Upper lobe of left lung (tissue), 6 donors: Measurements from ENCODE around the gene KDM4B. TPM values are rescaled to one million over a fixed set of nuclear protein-coding genes. Genes with fewer than 3 reads are reported as not detected.

Experiments
- ATAC-seq, 2 donors: fragments of 200-7000 bp; cut with Tn5 transposase; one replicate each; pipeline ENCODE4 v1.9.1; 2022; ENCODE audit warnings: mild to moderate bottlenecking in 2 of 2, moderate library complexity in 2 of 2; ENCODE audit not compliant: low FRiP score in 2 of 2
- DNase-seq, 2 donors: peaks; one replicate each; pipeline ENCODE4 v3.0.0-alpha.2; 2019 to 2020
- H3K27ac ChIP-seq, 4 donors: fragments of 200-600 bp; sonication (generic); one replicate each; pipeline ENCODE4 v1.5.1; 2016 to 2019
- H3K27me3 ChIP-seq, 4 donors: fragments of 200-600 bp; sonication (generic); one replicate each; pipeline ENCODE4 v1.5.1; 2017 to 2019
- H3K36me3 ChIP-seq, 4 donors: fragments of 200-600 bp; sonication (generic); one replicate each; pipeline ENCODE4 v1.5.1; 2016 to 2019
- H3K4me1 ChIP-seq, 4 donors: fragments of 200-600 bp; sonication (generic); one replicate each; pipeline ENCODE4 v1.5.1; 2018 to 2019
- H3K4me3 ChIP-seq, 4 donors: fragments of 200-600 bp; sonication (generic); one replicate each; pipeline ENCODE4 v1.5.1; 2017 to 2019; ENCODE audit warnings: mild to moderate bottlenecking in 2 of 4, moderate library complexity in 1 of 4
- H3K9me3 ChIP-seq, 4 donors: fragments of 200-600 bp; sonication (generic); one replicate each; pipeline ENCODE4 v1.5.1; 2018 to 2019
- CTCF ChIP-seq, 6 experiments: fragments of 450-650 bp in 4 of 6; fragments of 200-600 bp in 2 of 6; sonication (generic) in 2 of 6; IDR thresholded peaks; one replicate each; pipeline ENCODE4 v1.5.1; 2016 to 2019; ENCODE audit warnings: antibody characterized with exemption in 6 of 6
- EP300 ChIP-seq, 4 donors: sonication (generic); formaldehyde crosslinking; IDR thresholded peaks; one replicate each; pipeline ENCODE4 v1.5.1; 2017; ENCODE audit warnings: antibody characterized with exemption in 4 of 4, control low read depth in 2 of 4
- POLR2A ChIP-seq, 4 donors: fragments of 450-650 bp; IDR thresholded peaks; one replicate each; pipeline ENCODE4 v1.5.1; 2016 to 2017; ENCODE audit warnings: antibody characterized with exemption in 4 of 4, mild to moderate bottlenecking in 2 of 4
- POLR2AphosphoS5 ChIP-seq, 2 donors: sonication (generic); formaldehyde crosslinking; IDR thresholded peaks; one replicate each; pipeline ENCODE4 v1.5.1; 2017; ENCODE audit warnings: antibody characterized with exemption in 2 of 2
- WGBS, 2 donors: methylation state at CpG; one replicate each; pipeline ENCODE4 v1.1.5; 2017 to 2018; 5-methylcytosine and 5-hydroxymethylcytosine counted together
- total RNA-seq, 6 donors: library from RNA; depleted of rRNA in 4 of 6; stranded (reverse); fragments of >200 nt in 4 of 6; gene quantifications; one replicate each; pipeline versions ENCODE4 v1.1.0 to v1.2.1, GENCODE V29; 2016 to 2021
- donor health status: DM: no; HTN: no; CAD: no; lungs with moderate emphysema.
- donor health status: DM: no; HTN: yes; CAD: no; lungs with severe emphysema.

KDM4B gene
- total RNA-seq, 6 donors from 2014 or later, result 28.1 to 112 (median 38.2) TPM

- DNase-seq, result no peak
- no peaks in the 10 kb centered on the region for H3K9me3 ChIP-seq
- ATAC-seq, result no peak
- no peaks in the 10 kb centered on the region for H3K27me3 ChIP-seq
- no peak overlapping the region for H3K27ac ChIP-seq
- no peaks in the 10 kb centered on the region for H3K36me3 ChIP-seq
- no peaks in the 10 kb centered on the region for H3K4me1 ChIP-seq
- no peak for TF ChIP-seq CTCF (IDR thresholded peaks at IDR 0.05)
- no peak for TF ChIP-seq POLR2AphosphoS5 (IDR thresholded peaks at IDR 0.05)
- no peak for TF ChIP-seq EP300 (IDR thresholded peaks at IDR 0.05)
- TF ChIP-seq POLR2A (IDR thresholded peaks at IDR 0.05), result no peak
- H3K4me3 ChIP-seq, result no peak overlapping the region
- 91 to 95% methylated on average over 9 to 10 of the region's 10 CpGs for WGBS, 2 donors
Observed at GRCh38 chr19:4955274-4955673, 13.6 kb upstream of the KDM4B start.

- H3K4me3 ChIP-seq, result no peak overlapping the region
- 95 to 100% methylated on average over 2 to 7 of the region's 8 CpGs for WGBS, 2 donors
- no peak overlapping the region for H3K27ac ChIP-seq
- no peak for DNase-seq
- H3K4me1 ChIP-seq, result no peaks in the 10 kb centered on the region
- H3K36me3 ChIP-seq, result no peaks in the 10 kb centered on the region
- TF ChIP-seq EP300 (IDR thresholded peaks at IDR 0.05) (no peak), POLR2A (IDR thresholded peaks at IDR 0.05) (no peak), POLR2AphosphoS5 (IDR thresholded peaks at IDR 0.05) (no peak), CTCF (IDR thresholded peaks at IDR 0.05) (no peak)
- no peaks in the 10 kb centered on the region for H3K9me3 ChIP-seq
- H3K27me3 ChIP-seq, result no peaks in the 10 kb centered on the region
- ATAC-seq, result peak in 1 of 2 donors; percentile 9
Observed at GRCh38 chr19:4957981-4958380, 10.9 kb upstream of the KDM4B start.

- no peak for ATAC-seq
- H3K27ac ChIP-seq, result no peak overlapping the region
- WGBS, 2 donors, result 95 to 96% methylated on average over 7 of the region's 7 CpGs
Observed at GRCh38 chr19:4962085-4962619, 6.8 kb upstream of the KDM4B start.

GRCh38 chr19:4965061-4965460 is 3.9 kb upstream of the KDM4B start:
- DNase-seq, result no peak
- H3K36me3 ChIP-seq, result no peaks in the 10 kb centered on the region
- peaks cover 8 to 13% (median 11%) of the 10 kb centered on the region in 4 donors for H3K4me1 ChIP-seq
- no peak for TF ChIP-seq EP300 (IDR thresholded peaks at IDR 0.05)
- no peak for TF ChIP-seq POLR2A (IDR thresholded peaks at IDR 0.05)
- no peak for TF ChIP-seq CTCF (IDR thresholded peaks at IDR 0.05)
- no peak for TF ChIP-seq POLR2AphosphoS5 (IDR thresholded peaks at IDR 0.05)
- ATAC-seq, result no peak
- no peak overlapping the region for H3K4me3 ChIP-seq
- 95 to 96% methylated on average over 6 of the region's 6 CpGs for WGBS, 2 donors
- no peaks in the 10 kb centered on the region for H3K9me3 ChIP-seq
- H3K27me3 ChIP-seq, result no peaks in the 10 kb centered on the region
- no peak overlapping the region for H3K27ac ChIP-seq

More at GRCh38 chr19:4962085-4962619, 6.8 kb upstream of the KDM4B start:
- no peak for DNase-seq
- TF ChIP-seq POLR2AphosphoS5 (IDR thresholded peaks at IDR 0.05), result no peak
- H3K9me3 ChIP-seq, result no peaks in the 10 kb centered on the region
- H3K36me3 ChIP-seq, result no peaks in the 10 kb centered on the region
- H3K27me3 ChIP-seq, result no peaks in the 10 kb centered on the region
- no peak overlapping the region for H3K4me3 ChIP-seq
- H3K4me1 ChIP-seq, result no peaks in the 10 kb centered on the region

- H3K4me1 ChIP-seq, result peaks cover 22 to 29% (median 27%) of the 10 kb centered on the region in 4 donors
- H3K9me3 ChIP-seq, result no peaks in the 10 kb centered on the region
- no peak overlapping the region for H3K27ac ChIP-seq
- no peak overlapping the region for H3K4me3 ChIP-seq
- DNase-seq, result no peak
- ATAC-seq, result no peak
- H3K27me3 ChIP-seq, result no peaks in the 10 kb centered on the region
- TF ChIP-seq EP300 (IDR thresholded peaks at IDR 0.05) (no peak), POLR2A (IDR thresholded peaks at IDR 0.05) (no peak), CTCF (IDR thresholded peaks at IDR 0.05) (no peak), POLR2AphosphoS5 (IDR thresholded peaks at IDR 0.05) (no peak)
- 85 to 88% methylated on average over 6 of the region's 6 CpGs for WGBS, 2 donors
- H3K36me3 ChIP-seq, result no peaks in the 10 kb centered on the region
Observed at GRCh38 chr19:4966591-4966990, 2.3 kb upstream of the KDM4B start.
